ACC112 (cell line): Measurements from ENCODE around the gene CLSTN2.

Experiments used
- H2AFZ ChIP-seq: fragments of 200-600 bp; sonication (generic); one replicate; pipeline ENCODE4 v1.6.0; 2017; ENCODE audit warnings: antibody characterized with exemption, low read length; ENCODE audit not compliant: unreplicated experiment
- H3K27ac ChIP-seq: fragments of 200-600 bp; sonication (generic); 2 replicates; pipeline ENCODE4 v1.5.1; 2014; ENCODE audit warnings: low read depth, mild to moderate bottlenecking, antibody characterized with exemption, low read length, moderate library complexity
- H3K27me3 ChIP-seq: fragments of 200-600 bp; sonication (generic); 2 replicates; pipeline ENCODE4 v1.6.1; 2014; ENCODE audit warnings: mild to moderate bottlenecking, antibody characterized with exemption, low read length, moderate library complexity, mixed read lengths; ENCODE audit not compliant: insufficient read depth
- H3K36me3 ChIP-seq: fragments of 200-600 bp; sonication (generic); 2 replicates; pipeline ENCODE4 v1.6.1; 2016; ENCODE audit warnings: mild to moderate bottlenecking, antibody characterized with exemption, low read length, moderate library complexity, mixed read lengths; ENCODE audit not compliant: insufficient read depth
- H3K4me1 ChIP-seq: fragments of 200-600 bp; sonication (generic); one replicate; pipeline ENCODE4 v1.6.1; 2016; ENCODE audit warnings: low read length, mixed read lengths; ENCODE audit not compliant: insufficient read depth, unreplicated experiment, control insufficient read depth
- H3K4me3 ChIP-seq: fragments of 200-600 bp; sonication (generic); 2 replicates; pipeline ENCODE4 v1.5.1; 2014; ENCODE audit warnings: mild to moderate bottlenecking, low read depth, low read length
- H3K79me2 ChIP-seq: fragments of 200-600 bp; sonication (generic); one replicate; pipeline ENCODE4 v1.6.0; 2016; ENCODE audit warnings: low read length; ENCODE audit not compliant: control insufficient read depth, unreplicated experiment, insufficient read depth

Gene CLSTN2

GRCh38 chr3:139935016-139935865, at the start of gene CLSTN2:
Gene CLSTN2 (plus strand): TSS chr3:139935185.
- H3K4me1 ChIP-seq = no peaks in the 10 kb centered on the region
- no peak within 1 kb of the TSS for H2AFZ ChIP-seq
- peak within 1 kb of the TSS; percentile 43 for H3K4me3 ChIP-seq
- H3K79me2 ChIP-seq = no peaks in the 10 kb centered on the region
- no peak within 1 kb of the TSS for H3K27ac ChIP-seq
- H3K36me3 ChIP-seq = no peaks in the 10 kb centered on the region
- peaks cover 41% of the 10 kb centered on the region for H3K27me3 ChIP-seq

GRCh38 chr3:139887431-139887830, 47.6 kb upstream of the CLSTN2 start:
- Histone ChIP-seq H3K36me3 (no peaks in the 10 kb centered on the region), H3K79me2 (no peaks in the 10 kb centered on the region), H3K27me3 (no peaks in the 10 kb centered on the region), H3K4me1 (no peaks in the 10 kb centered on the region), H2AFZ (no peak overlapping the region), H3K4me3 (no peak overlapping the region), H3K27ac (no peak overlapping the region)

- Histone ChIP-seq H2AFZ (no peak overlapping the region), H3K79me2 (no peaks in the 10 kb centered on the region), H3K4me3 (no peak overlapping the region), H3K4me1 (no peaks in the 10 kb centered on the region), H3K27me3 (no peaks in the 10 kb centered on the region), H3K27ac (no peak overlapping the region), H3K36me3 (no peaks in the 10 kb centered on the region)
Observed at GRCh38 chr3:139888561-139889140, 46.3 kb upstream of the CLSTN2 start.

GRCh38 chr3:139893267-139893962, 41.6 kb upstream of the CLSTN2 start:
- Histone ChIP-seq H3K4me1 (no peaks in the 10 kb centered on the region), H3K27ac (no peak overlapping the region), H3K4me3 (no peak overlapping the region), H3K79me2 (no peaks in the 10 kb centered on the region), H3K36me3 (no peaks in the 10 kb centered on the region), H3K27me3 (no peaks in the 10 kb centered on the region), H2AFZ (no peak overlapping the region)

- Histone ChIP-seq H3K4me1 (no peaks in the 10 kb centered on the region), H3K27ac (no peak overlapping the region), H3K4me3 (no peak overlapping the region), H3K27me3 (no peaks in the 10 kb centered on the region), H2AFZ (no peak overlapping the region), H3K36me3 (no peaks in the 10 kb centered on the region), H3K79me2 (no peaks in the 10 kb centered on the region)
Observed at GRCh38 chr3:139893963-139894642, 40.9 kb upstream of the CLSTN2 start.

GRCh38 chr3:139894643-139894989, 40.4 kb upstream of the CLSTN2 start:
- no peak overlapping the region for H3K4me3 ChIP-seq
- H2AFZ ChIP-seq = no peak overlapping the region
- no peaks in the 10 kb centered on the region for H3K79me2 ChIP-seq

GRCh38 chr3:139897759-139898158, 37.2 kb upstream of the CLSTN2 start:
- H3K4me1 ChIP-seq = no peaks in the 10 kb centered on the region
- H2AFZ ChIP-seq = no peak overlapping the region
- no peaks in the 10 kb centered on the region for H3K36me3 ChIP-seq
- H3K27me3 ChIP-seq = no peaks in the 10 kb centered on the region
- no peak overlapping the region for H3K27ac ChIP-seq
- H3K4me3 ChIP-seq = no peak overlapping the region
- no peaks in the 10 kb centered on the region for H3K79me2 ChIP-seq

More at GRCh38 chr3:139894643-139894989, 40.4 kb upstream of the CLSTN2 start:
- H3K27me3 ChIP-seq = no peaks in the 10 kb centered on the region
- no peaks in the 10 kb centered on the region for H3K36me3 ChIP-seq
- no peak overlapping the region for H3K27ac ChIP-seq
- no peaks in the 10 kb centered on the region for H3K4me1 ChIP-seq

- H3K4me3 ChIP-seq = no peak overlapping the region
- no peaks in the 10 kb centered on the region for H3K79me2 ChIP-seq
- no peak overlapping the region for H2AFZ ChIP-seq
- H3K27ac ChIP-seq = no peak overlapping the region
- H3K27me3 ChIP-seq = no peaks in the 10 kb centered on the region
- H3K4me1 ChIP-seq = no peaks in the 10 kb centered on the region
- H3K36me3 ChIP-seq = no peaks in the 10 kb centered on the region
Observed at GRCh38 chr3:139906418-139906817, 28.6 kb upstream of the CLSTN2 start.

- Histone ChIP-seq H3K36me3 (no peaks in the 10 kb centered on the region), H3K4me1 (no peaks in the 10 kb centered on the region), H3K27ac (no peak overlapping the region), H2AFZ (no peak overlapping the region), H3K79me2 (no peaks in the 10 kb centered on the region), H3K4me3 (no peak overlapping the region), H3K27me3 (no peaks in the 10 kb centered on the region)
Observed at GRCh38 chr3:139909811-139910210, 25.2 kb upstream of the CLSTN2 start.

- Histone ChIP-seq H3K4me1 (no peaks in the 10 kb centered on the region), H3K4me3 (no peak overlapping the region), H2AFZ (no peak overlapping the region), H3K27me3 (no peaks in the 10 kb centered on the region), H3K27ac (no peak overlapping the region), H3K36me3 (no peaks in the 10 kb centered on the region), H3K79me2 (no peaks in the 10 kb centered on the region)
Observed at GRCh38 chr3:139916271-139916670, 18.7 kb upstream of the CLSTN2 start.
